IPS DF 6.9 (cell line): ENCODE measurements around the gene SEMA3F.

Source experiments
- DNase-seq: peaks from one replicate; pipeline ENCODE4 v3.0.0-alpha.2; 2013; ENCODE audit warnings: low read depth, low spot score
- H3K27ac ChIP-seq: one replicate; pipeline ENCODE4 v1.5.1; 2013; ENCODE audit warnings: low read length, control low read depth
- H3K27me3 ChIP-seq: 2 replicates; pipeline ENCODE4 v1.6.1; 2013; ENCODE audit warnings: mild to moderate bottlenecking, low read length; ENCODE audit not compliant: control insufficient read depth, insufficient read depth
- H3K36me3 ChIP-seq: 2 replicates; pipeline ENCODE4 v1.6.1; 2013; ENCODE audit warnings: low read length; ENCODE audit not compliant: control insufficient read depth, insufficient read depth
- H3K4me1 ChIP-seq: 2 replicates; pipeline ENCODE4 v1.6.1; 2013; ENCODE audit warnings: low read length; ENCODE audit not compliant: control insufficient read depth, insufficient read depth
- H3K4me3 ChIP-seq: 2 replicates; pipeline ENCODE4 v1.5.1; 2013; ENCODE audit warnings: mild to moderate bottlenecking, low read length
- H3K9me3 ChIP-seq: 2 replicates; pipeline ENCODE4 v1.6.1; 2013; ENCODE audit warnings: low read length, inconsistent platforms; ENCODE audit not compliant: control insufficient read depth, insufficient read depth
- WGBS: extraction: QIAGEN DNeasy Blood & Tissue Kit; methylation state at CpG from one replicate; pipeline ENCODE4 v1.1.7; 2013; ENCODE audit warnings: mixed read lengths, missing lambda C conversion rate; ENCODE audit not compliant: insufficient read length, insufficient coverage; 5-methylcytosine and 5-hydroxymethylcytosine counted together

Gene SEMA3F

DNA sequence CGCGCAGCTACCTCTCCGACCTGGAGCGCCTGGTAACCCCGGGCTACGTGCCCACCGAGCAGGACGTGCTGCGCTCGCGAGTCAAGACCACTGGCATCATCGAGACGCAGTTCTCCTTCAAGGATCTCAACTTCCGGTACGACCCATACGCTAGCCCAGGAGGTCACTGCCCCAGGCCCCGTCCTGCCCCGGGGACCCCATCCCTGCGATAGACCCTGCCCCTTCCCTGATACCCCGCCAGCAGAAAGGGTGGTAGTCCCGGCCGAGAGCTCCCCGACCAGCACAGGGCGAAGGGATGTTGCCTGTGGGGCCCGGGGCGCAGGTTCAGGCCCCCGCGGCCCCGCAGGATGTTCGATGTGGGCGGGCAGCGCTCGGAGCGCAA is 38.6 kb downstream of the SEMA3F start:
- no peaks in the 10 kb centered on the region for H3K27me3 ChIP-seq
- H3K27ac ChIP-seq, result no peak overlapping the region
- DNase-seq, result no peak
- H3K4me3 ChIP-seq, result no peak overlapping the region
- WGBS, result no CpG with 5 or more reads among the region's 34 CpGs
- H3K9me3 ChIP-seq, result no peaks in the 10 kb centered on the region
- H3K36me3 ChIP-seq, result no peaks in the 10 kb centered on the region
- peaks cover 8% of the 10 kb centered on the region for H3K4me1 ChIP-seq

DNA sequence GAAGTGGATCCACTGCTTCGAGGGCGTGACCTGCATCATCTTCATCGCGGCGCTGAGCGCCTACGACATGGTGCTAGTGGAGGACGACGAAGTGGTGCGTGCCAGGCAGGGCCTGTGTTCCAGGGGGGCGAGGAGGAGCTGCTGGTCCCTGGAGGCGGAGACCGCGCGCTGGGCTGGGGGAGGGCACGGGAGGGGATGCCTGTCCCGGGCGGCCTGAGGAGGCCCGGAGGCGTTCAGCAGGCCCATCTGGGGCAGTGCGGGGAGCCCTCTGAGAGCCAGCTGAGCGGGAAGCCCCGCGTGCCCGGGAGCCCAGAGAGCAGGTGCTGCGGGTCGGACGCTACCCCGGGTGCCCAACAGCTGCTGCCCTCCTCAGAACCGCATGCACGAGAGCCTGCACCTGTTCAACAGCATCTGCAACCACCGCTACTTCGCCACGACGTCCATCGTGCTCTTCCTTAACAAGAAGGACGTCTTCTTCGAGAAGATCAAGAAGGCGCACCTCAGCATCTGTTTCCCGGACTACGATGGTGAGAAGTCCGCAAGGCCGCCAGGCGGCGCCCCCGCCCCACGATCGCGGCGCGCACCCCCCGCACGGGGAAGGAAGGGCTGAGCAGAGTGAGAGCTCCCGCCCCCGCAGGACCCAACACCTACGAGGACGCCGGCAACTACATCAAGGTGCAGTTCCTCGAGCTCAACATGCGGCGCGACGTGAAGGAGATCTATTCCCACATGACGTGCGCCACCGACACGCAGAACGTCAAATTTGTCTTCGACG is 39.2 kb downstream of the SEMA3F start:
- DNase-seq, result no peak
- no peaks in the 10 kb centered on the region for H3K36me3 ChIP-seq

GRCh38 chr3:50194903-50195500 is 39.9 kb downstream of the SEMA3F start:
- DNase-seq, result no peak
- Histone ChIP-seq H3K9me3 (no peaks in the 10 kb centered on the region), H3K36me3 (no peaks in the 10 kb centered on the region), H3K27ac (no peak overlapping the region), H3K27me3 (no peaks in the 10 kb centered on the region), H3K4me1 (peaks cover 8% of the 10 kb centered on the region), H3K4me3 (no peak overlapping the region)
- WGBS, result no CpG with 5 or more reads among the region's 14 CpGs

More for the DNA sequence above, 39.2 kb downstream of the SEMA3F start:
- no CpG with 5 or more reads among the region's 70 CpGs for WGBS
- Histone ChIP-seq H3K9me3 (no peaks in the 10 kb centered on the region), H3K27ac (no peak overlapping the region), H3K4me1 (peaks cover 8% of the 10 kb centered on the region), H3K27me3 (no peaks in the 10 kb centered on the region), H3K4me3 (no peak overlapping the region)

DNA sequence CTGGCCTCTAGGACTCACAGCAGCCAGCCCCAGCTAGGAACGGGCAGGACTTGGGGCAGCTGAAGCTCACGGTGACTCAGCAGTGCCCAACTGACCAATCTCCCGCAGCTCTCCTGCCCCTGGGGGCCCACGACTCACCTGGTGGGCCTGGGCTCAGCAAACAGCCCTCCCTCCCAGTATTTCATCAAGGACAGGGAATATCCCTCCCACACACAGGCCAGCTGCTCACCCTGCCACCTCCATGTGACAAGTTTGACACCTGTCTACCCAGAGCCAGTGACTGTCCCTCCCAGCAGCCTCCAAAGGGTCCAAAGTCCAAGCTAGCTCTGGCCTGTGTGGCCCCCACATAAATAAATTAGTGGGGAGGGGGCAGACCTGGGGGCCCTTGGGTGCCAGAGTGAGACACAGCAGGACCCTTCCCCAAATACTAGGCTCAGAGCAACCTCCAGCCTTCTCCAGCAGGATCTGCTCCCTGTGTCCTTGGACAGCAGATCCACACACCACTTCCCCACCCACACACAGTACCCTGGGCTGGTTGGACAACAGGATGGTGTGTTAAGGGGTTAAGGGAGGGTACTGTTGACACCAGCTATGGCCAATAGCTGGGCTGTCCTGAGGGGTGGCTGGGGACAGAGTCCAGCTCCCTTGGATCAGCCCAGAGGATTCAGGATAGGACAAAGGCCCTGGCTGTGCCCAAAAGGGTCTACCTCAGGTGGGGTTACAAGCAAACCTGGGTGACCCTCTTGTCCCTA is 40.6 kb downstream of the SEMA3F start:
- Histone ChIP-seq H3K9me3 (no peaks in the 10 kb centered on the region), H3K4me3 (no peak overlapping the region), H3K27me3 (no peaks in the 10 kb centered on the region), H3K36me3 (no peaks in the 10 kb centered on the region), H3K27ac (no peak overlapping the region), H3K4me1 (peaks cover 8% of the 10 kb centered on the region)
- no peak for DNase-seq
- no CpG with 5 or more reads among the region's 4 CpGs for WGBS

- Histone ChIP-seq H3K4me3 (no peak overlapping the region), H3K27me3 (no peaks in the 10 kb centered on the region), H3K4me1 (peaks cover 8% of the 10 kb centered on the region), H3K36me3 (no peaks in the 10 kb centered on the region), H3K27ac (no peak overlapping the region), H3K9me3 (no peaks in the 10 kb centered on the region)
- WGBS, result no CpG with 5 or more reads among the region's 6 CpGs
- DNase-seq, result no peak
Observed at GRCh38 chr3:50196253-50196801, 41.2 kb downstream of the SEMA3F start.

DNA sequence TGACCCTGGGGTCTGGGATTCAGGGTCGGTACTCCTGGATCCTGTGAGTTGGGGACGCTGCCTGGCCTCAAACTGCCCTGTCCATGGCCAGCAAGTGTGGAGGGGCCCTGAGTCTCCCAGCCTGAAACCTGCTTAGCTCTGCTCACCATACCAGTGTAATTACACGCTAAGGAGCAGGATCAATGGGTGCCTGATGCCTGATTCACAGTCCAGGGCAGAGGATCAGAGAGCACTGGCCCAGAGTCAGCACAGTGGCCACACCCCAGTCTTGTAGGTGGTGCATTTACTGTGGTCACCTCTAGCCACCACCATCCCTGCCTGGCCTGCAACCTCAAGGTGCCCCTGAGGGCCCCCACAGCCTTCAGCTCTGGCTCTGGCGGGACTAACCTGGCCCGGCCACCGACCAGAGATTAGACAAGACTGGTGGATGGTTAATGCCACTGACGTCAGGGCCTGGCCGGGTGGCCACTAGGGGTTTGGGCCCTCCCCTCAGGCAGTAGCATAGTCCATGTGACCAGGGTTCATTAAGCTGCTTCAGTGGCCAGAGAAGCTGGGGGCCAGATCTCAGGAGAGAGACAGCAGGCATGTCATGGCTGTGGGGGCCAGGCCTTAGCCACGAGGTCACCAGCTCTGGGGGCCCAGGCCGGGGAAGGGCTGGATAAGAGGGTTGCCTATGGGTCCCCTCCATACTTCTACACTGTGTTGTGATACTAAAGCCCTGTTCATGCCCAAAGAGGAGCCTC is 46.6 kb downstream of the SEMA3F start:
- Histone ChIP-seq H3K4me3 (no peak overlapping the region), H3K27ac (no peak overlapping the region), H3K27me3 (peaks cover 3% of the 10 kb centered on the region; the same call in 1 of the 2 replicates), H3K4me1 (peaks cover 4% of the 10 kb centered on the region), H3K36me3 (no peaks in the 10 kb centered on the region), H3K9me3 (no peaks in the 10 kb centered on the region)
- no CpG with 5 or more reads among the region's 10 CpGs for WGBS
- DNase-seq, result no peak

DNA sequence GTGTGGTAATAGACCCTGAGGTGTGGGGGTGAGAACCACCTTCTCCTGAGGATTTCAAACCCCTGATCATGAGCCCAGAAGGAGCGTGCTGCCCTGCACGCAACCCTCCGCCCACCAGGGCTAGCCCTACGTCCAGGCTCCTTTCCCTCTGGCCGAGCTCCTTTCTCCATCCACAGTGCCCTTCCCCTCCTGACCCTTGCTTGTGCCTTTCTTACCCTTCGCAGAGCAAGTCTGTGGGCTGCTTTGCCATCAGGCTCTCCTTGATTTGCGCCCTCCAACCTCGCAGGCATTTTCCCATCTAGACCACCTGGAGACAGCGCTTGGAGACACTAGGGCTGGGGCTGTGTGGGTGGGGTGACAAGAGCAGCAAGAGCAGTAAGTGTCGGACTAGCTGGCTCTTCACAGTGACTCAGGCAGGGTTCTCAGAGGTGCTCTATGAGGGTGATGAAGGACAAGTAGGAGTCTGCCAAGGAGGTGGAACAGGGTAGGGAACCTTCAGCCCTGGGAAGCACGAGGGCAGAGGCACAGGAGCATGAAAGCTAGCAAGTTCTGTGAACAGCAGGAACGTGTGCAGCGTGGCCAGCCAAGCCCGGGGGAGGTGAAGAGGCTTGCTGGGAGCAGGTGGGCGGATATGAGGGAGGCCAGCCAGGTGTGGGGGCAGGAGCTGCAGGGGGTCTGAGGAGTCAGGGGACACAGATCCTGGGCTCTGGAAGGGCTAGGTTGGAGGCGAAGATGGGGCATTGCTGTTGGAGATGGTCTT is 47.4 kb downstream of the SEMA3F start:
- no peak overlapping the region for H3K27ac ChIP-seq
- peaks cover 4% of the 10 kb centered on the region for H3K4me1 ChIP-seq
- DNase-seq, result no peak
- WGBS, result no CpG with 5 or more reads among the region's 16 CpGs
- no peaks in the 10 kb centered on the region for H3K9me3 ChIP-seq
- H3K4me3 ChIP-seq, result no peak overlapping the region
- H3K27me3 ChIP-seq, result peaks cover 3% of the 10 kb centered on the region; the same call in 1 of the 2 replicates
- no peaks in the 10 kb centered on the region for H3K36me3 ChIP-seq

DNA sequence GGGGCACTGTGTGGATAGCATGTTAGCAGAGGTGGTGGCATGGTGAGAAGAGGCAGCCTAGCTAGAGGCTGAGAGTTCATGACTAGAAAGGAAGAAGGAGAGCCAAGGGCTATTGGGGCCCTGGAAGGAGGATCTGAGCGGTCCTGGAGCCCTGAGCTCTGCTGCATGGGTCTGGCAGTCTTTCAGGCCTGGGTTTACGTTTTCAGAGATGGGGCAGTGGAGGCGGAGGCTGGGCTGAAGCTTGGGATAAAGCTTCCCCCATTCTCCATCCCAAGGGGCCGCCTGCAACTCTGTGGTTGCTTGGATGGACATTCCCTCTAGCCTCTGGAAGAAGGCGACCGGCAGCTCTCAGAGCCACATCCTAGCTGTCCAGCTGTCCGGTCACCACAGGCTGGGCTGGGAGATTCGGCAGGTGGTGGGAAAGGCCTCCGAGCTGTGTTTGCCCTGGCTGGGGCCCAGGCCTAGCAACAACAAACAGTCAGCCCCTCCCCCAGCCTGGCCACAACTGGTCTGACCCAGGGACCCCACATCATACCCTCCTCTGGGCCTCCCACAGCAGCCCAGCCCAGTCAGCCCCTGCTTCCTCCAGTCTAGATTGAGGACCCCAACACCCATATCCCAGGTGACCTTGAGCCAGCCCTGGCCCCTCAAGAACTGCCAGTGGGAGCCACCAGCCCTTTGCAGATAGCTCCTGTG is 48.1 kb downstream of the SEMA3F start:
- DNase-seq, result no peak
- H3K9me3 ChIP-seq, result no peaks in the 10 kb centered on the region
- no peak overlapping the region for H3K27ac ChIP-seq
- H3K27me3 ChIP-seq, result peaks cover 3% of the 10 kb centered on the region; the same call in 1 of the 2 replicates
- H3K36me3 ChIP-seq, result no peaks in the 10 kb centered on the region
- peaks cover 4% of the 10 kb centered on the region for H3K4me1 ChIP-seq
- H3K4me3 ChIP-seq, result no peak overlapping the region
- WGBS, result no CpG with 5 or more reads among the region's 9 CpGs
